Measurements from ENCODE around the gene TPO. TPM values are rescaled to one million over a fixed set of nuclear protein-coding genes. Genes with fewer than 3 reads are reported as not detected.

The TPO gene
- total RNA-seq, 1 experiment from 2014 or later = not detected

DNA sequence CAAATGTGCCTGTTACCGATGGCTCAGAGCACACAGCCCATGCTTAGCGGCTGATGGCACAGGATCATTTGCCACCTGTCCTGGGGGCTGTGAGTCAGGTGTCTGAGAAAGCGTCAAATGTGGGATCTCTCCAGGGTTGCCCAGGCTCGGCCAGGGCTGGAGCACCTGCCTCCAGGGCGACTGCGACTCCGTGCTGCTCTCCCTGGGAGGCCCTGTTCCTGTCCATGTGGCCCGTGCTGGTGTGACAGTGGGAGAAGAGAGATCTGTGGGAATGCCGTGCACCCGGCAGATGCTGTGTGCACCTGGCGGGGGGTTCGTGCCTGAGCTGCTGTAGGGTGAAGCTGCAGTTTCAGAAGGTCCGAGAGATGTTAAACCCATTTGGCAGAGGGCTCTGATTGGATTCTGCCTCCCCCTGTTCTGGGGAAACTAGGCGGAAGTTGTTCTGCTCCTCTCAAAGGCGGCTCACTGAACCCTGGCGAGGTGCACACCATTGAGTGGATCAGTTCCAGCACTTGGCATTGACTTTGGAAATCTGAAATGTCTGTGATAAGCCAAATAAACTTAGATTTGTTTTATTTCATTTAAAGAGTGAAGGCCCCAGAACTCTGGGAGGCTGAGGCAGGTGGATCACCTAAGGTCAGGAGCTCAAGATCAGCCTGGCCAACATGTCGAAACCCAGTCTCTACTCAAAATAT, 34.7 kb upstream of the TPO start:
- H2BK20ac ChIP-seq (ENCODE audit: low read depth, low read length, poor library complexity, severe bottlenecking) = no peak overlapping the region
- no CpG with 5 or more reads among the region's 17 CpGs for WGBS (ENCODE audit: extremely low coverage, insufficient read length, low lambda C conversion rate)
- H3K4me3 Mint-ChIP-seq = no peak overlapping the region
- no peak overlapping the region for H3K4me2 ChIP-seq (ENCODE audit: insufficient read depth, insufficient read length, low read length)
- TF ChIP-seq, protein P1, sequence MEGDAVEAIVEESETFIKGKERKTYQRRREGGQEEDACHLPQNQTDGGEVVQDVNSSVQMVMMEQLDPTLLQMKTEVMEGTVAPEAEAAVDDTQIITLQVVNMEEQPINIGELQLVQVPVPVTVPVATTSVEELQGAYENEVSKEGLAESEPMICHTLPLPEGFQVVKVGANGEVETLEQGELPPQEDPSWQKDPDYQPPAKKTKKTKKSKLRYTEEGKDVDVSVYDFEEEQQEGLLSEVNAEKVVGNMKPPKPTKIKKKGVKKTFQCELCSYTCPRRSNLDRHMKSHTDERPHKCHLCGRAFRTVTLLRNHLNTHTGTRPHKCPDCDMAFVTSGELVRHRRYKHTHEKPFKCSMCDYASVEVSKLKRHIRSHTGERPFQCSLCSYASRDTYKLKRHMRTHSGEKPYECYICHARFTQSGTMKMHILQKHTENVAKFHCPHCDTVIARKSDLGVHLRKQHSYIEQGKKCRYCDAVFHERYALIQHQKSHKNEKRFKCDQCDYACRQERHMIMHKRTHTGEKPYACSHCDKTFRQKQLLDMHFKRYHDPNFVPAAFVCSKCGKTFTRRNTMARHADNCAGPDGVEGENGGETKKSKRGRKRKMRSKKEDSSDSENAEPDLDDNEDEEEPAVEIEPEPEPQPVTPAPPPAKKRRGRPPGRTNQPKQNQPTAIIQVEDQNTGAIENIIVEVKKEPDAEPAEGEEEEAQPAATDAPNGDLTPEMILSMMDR (conservative IDR thresholded peaks at IDR 0.05) = no peak
- H3K36me3 Mint-ChIP-seq (ENCODE audit: insufficient read depth in 1 of 3, low read depth in 3 of 3) = no peaks in the 10 kb centered on the region
- H3K14ac ChIP-seq (ENCODE audit: insufficient read depth, low read length) = no peak overlapping the region; the same call in 1 of the 2 replicates
- H3K9ac ChIP-seq (ENCODE audit: extremely low read depth, insufficient read length, low read length) = no peak overlapping the region
- H3K27ac ChIP-seq (ENCODE audit: insufficient read length, low read depth, low read length) = no peak overlapping the region
- peaks cover 0 to 2% of the 10 kb centered on the region in 2 experiments; a peak in 1 of 5 replicates for H3K9me3 Mint-ChIP-seq
- H3K23ac ChIP-seq (ENCODE audit: insufficient read length, low read depth, low read length) = no peak overlapping the region
- H3K9me3 ChIP-seq (ENCODE audit: control insufficient read depth, low read depth, low read length) = no peaks in the 10 kb centered on the region
- H3K56ac ChIP-seq (ENCODE audit: insufficient read length, low read depth, low read length) = no peak overlapping the region
- peaks cover 2 to 10% of the 10 kb centered on the region in 2 experiments for H3K4me1 Mint-ChIP-seq
- no peak overlapping the region for H2BK12ac ChIP-seq (ENCODE audit: insufficient read length, low read depth, low read length)
- DNase-seq = no peak
- H4K5ac ChIP-seq (ENCODE audit: insufficient read length, low read depth, low read length) = no peak overlapping the region
- no peaks in the 10 kb centered on the region for H4K20me1 ChIP-seq (ENCODE audit: control insufficient read depth, insufficient read depth, insufficient read length)
- H4K91ac ChIP-seq (ENCODE audit: insufficient read length, low read depth, low read length) = no peak overlapping the region
- no peak overlapping the region for H2AK5ac ChIP-seq (ENCODE audit: insufficient read length, low read length)
- no peak overlapping the region for H3K18ac ChIP-seq (ENCODE audit: insufficient read length, low read depth, low read length)
- no peaks in the 10 kb centered on the region for H3K79me2 ChIP-seq (ENCODE audit: insufficient read depth, low read length)
- no peak overlapping the region for H2BK120ac ChIP-seq (ENCODE audit: low read depth, low read length, poor library complexity, severe bottlenecking)
- H3K4me1 ChIP-seq (ENCODE audit: insufficient read depth, low read length) = peaks cover 4% of the 10 kb centered on the region; the same call in 1 of the 2 replicates
- H3K79me1 ChIP-seq (ENCODE audit: insufficient read depth, low read depth, low read length, poor library complexity, severe bottlenecking) = no peaks in the 10 kb centered on the region
- no peak overlapping the region for H3T11ph ChIP-seq (ENCODE audit: low read length)
- no peak overlapping the region for H3K27ac Mint-ChIP-seq
- no peak overlapping the region for H2BK5ac ChIP-seq (ENCODE audit: insufficient read length, low read length)
- H4K8ac ChIP-seq (replicated peaks; ENCODE audit: insufficient read length, low read depth, low read length) = no peak overlapping the region
- H3K23me2 ChIP-seq (ENCODE audit: insufficient read length, low read depth, low read length, poor library complexity, severe bottlenecking) = no peaks in the 10 kb centered on the region
- H2AFZ ChIP-seq (ENCODE audit: low read length) = no peak overlapping the region
- H3K27me3 Mint-ChIP-seq (ENCODE audit: low read depth) = peaks cover 58% of the 10 kb centered on the region
- H2BK15ac ChIP-seq (ENCODE audit: low read depth, low read length) = no peak overlapping the region
- no peak overlapping the region for H3K4ac ChIP-seq (ENCODE audit: low read depth, low read length)
- no peaks in the 10 kb centered on the region for H3K27me3 ChIP-seq (ENCODE audit: insufficient read depth, low read length)

All from H9 (cell line).